Heart right ventricle (tissue), 16 donors: Measurements from ENCODE around the gene CENPV. TPM values are rescaled to one million over a fixed set of nuclear protein-coding genes. Genes with fewer than 3 reads are reported as not detected.

Experiments used
- ATAC-seq, 8 donors: fragments of 200-7000 bp; cut with Tn5 transposase; one replicate each; pipeline ENCODE4 v1.9.1; 2020; ENCODE audit warnings: mild to moderate bottlenecking in 8 of 8, moderate library complexity in 8 of 8, moderate number of reproducible peaks in 1 of 8
- DNase-seq, 2 donors: peaks; one replicate each; pipeline ENCODE4 v3.0.0-alpha.2; 2020
- H3K27ac ChIP-seq, 10 donors: fragments of 200-600 bp; sonication (generic) in 2 of 10; one replicate each; pipeline versions ENCODE4 v1.5.0 to v1.8.0; 2020 to 2022; ENCODE audit warnings: mild to moderate bottlenecking in 3 of 10
- H3K27me3 ChIP-seq, 7 donors: fragments of 200-600 bp; one replicate each; pipeline ENCODE4 v1.8.0; 2021 to 2022; ENCODE audit warnings: mild to moderate bottlenecking in 2 of 7
- H3K36me3 ChIP-seq, 9 donors: fragments of 200-600 bp; sonication (generic) in 1 of 9; one replicate each; pipeline versions ENCODE4 v1.5.0 to v1.8.0; 2020 to 2022; ENCODE audit warnings: mild to moderate bottlenecking in 2 of 9
- H3K4me1 ChIP-seq, 9 donors: fragments of 200-600 bp; sonication (generic) in 1 of 9; one replicate each; pipeline versions ENCODE4 v1.5.0 to v1.8.0; 2020 to 2022; ENCODE audit warnings: mild to moderate bottlenecking in 4 of 9
- H3K4me3 ChIP-seq, 10 donors: fragments of 200-600 bp; sonication (generic) in 2 of 10; one replicate each; pipeline versions ENCODE4 v1.5.0 to v1.8.0; 2020 to 2022; ENCODE audit warnings: mild to moderate bottlenecking in 7 of 10, moderate library complexity in 2 of 10
- H3K9me3 ChIP-seq, 11 donors: fragments of 200-600 bp in 10 of 11; sonication (generic) in 2 of 11; one replicate each; pipeline versions ENCODE4 v1.5.0 to v1.8.0; 2013 to 2022; ENCODE audit warnings: mild to moderate bottlenecking in 2 of 11, control low read depth in 1 of 11, moderate library complexity in 1 of 11
- CTCF ChIP-seq, 9 donors: fragments of 200-600 bp; sonication (generic) in 2 of 9; IDR thresholded peaks; one replicate each; pipeline versions ENCODE4 v1.5.0 to v1.8.0; 2021 to 2022; ENCODE audit warnings: antibody characterized with exemption in 9 of 9, mild to moderate bottlenecking in 5 of 9, moderate library complexity in 1 of 9
- WGBS, 2 donors: extraction: QIAGEN DNeasy Blood & Tissue Kit; methylation state at CpG; one replicate each; pipeline ENCODE4 v1.1.7; 2013; ENCODE audit warnings: inconsistent platforms in 1 of 2; 5-methylcytosine and 5-hydroxymethylcytosine counted together
- intact Hi-C, 10 donors: fragments of 100-400 bp; cut with DNase I; formaldehyde crosslinking; loops; one replicate each; pipeline versions ENCODE4 v1.11.1 to v1.14.2; 2022
- polyA plus RNA-seq, 2 donors: library from polyadenylated mRNA; stranded (reverse); fragments of 200-250 nt; gene quantifications; one replicate each; pipeline ENCODE4 v1.2.3, GENCODE V29; 2013
- total RNA-seq, 10 donors: library from RNA; stranded (reverse); fragmentation: NEBNext Ultra II Directional in 3 of 10; extraction: Animal tissue kit (Norgen Biotek cat#: 25700) in 3 of 10; gene quantifications; one replicate each; pipeline versions ENCODE4 v1.2.1 to v1.2.4, GENCODE V29; 2021 to 2023
- donor health status: Arrhythmogenic right ventricular cardiomyopathy.
- donor health status: ischemic (EF 13 %, LVEDD 7.1; RV severe dilation, severe dysfunction).
- donor health status: healthy with polysubstance abuse.
- donor health status: DM: no; HTN: yes; CAD: no.
- donor health status: DM: no; HTN: no; CAD: no.
- donor health status: ischemic (EF 25% LVEDD 6.9; RV normal size, moderate dysfunction).
- donor health status: ischemic (EF 25% LVEDD 5.7; RV mildly dilated, moderate dysfunction).
- donor health status: healthy.
- donor health status: DM: yes; HTN: yes; CAD: no.
- donor health status: Ischemic cardiomyopathy.
- donor health status: ischemic (EF 35%, LVEDD 5.7; RV mildly dilated, moderate dysfunction).
- donor health status: nonischemic (EF 11% LVEDD 7.7; RV severe dilation, severe dysfunction).
- donor health status: DM: yes; HTN: yes; CAD: no.
- donor health status: PGD.
- donor health status: ischemic (EF 29% LVEDD 5.4; RV normal size, mild dysfunction).
- donor health status: nonischemic (EF 23%, LVEDD 6.1; RV moderate dilation, normal function).

The CENPV gene
- total and polyA plus RNA-seq, 12 donors = 6.4 to 21.8 (median 11.9) TPM

GRCh38 chr17:16381496-16381820 is 28.2 kb upstream of the CENPV start:
- WGBS, 2 donors = 0 to 2% methylated on average over 14 of the region's 14 CpGs
- Histone ChIP-seq H3K36me3 (peaks cover 0 to 25% (median 20%) of the 10 kb centered on the region in 9 donors), H3K9me3 (no peaks in the 10 kb centered on the region), H3K27me3 (no peaks in the 10 kb centered on the region), H3K4me1 (peaks cover 0 to 50% (median 34%) of the 10 kb centered on the region in 9 donors), H3K4me3 (peak overlapping the region; percentile 42 to 82 (median 69)), H3K27ac (peak overlapping the region; percentile 83 to 97 (median 92))
- intact Hi-C loops = loop anchor here in 5 of 10 donors (1.0 to 10.0 kb wide), 6 partner anchors 26 to 136 kb away; partner anchors contain the start of gene TRPV2 (in 1 of the 5)
- no peak for DNase-seq
- no peak for TF ChIP-seq CTCF (IDR thresholded peaks at IDR 0.05)
- peak in 2 of 8 donors; percentile 11 to 13 for ATAC-seq

- H3K36me3 ChIP-seq = peaks cover 0 to 25% (median 20%) of the 10 kb centered on the region in 9 donors
- WGBS, 2 donors = 0 to 1% methylated on average over 67 of the region's 67 CpGs
- ATAC-seq = peak; percentile 98 to 100 (median 99)
- H3K27me3 ChIP-seq = no peaks in the 10 kb centered on the region
- TF ChIP-seq CTCF (IDR thresholded peaks at IDR 0.05) = peak in 3 of 9 donors; percentile 26 to 28 (median 27)
- H3K9me3 ChIP-seq = no peaks in the 10 kb centered on the region
- DNase-seq = peak; percentile 97
- H3K27ac ChIP-seq = peak within 1 kb of the TSS; percentile 83 to 97 (median 92)
- intact Hi-C loops = loop anchor here in 5 of 10 donors (1.0 to 10.0 kb wide), 6 partner anchors 26 to 136 kb away; partner anchors contain the start of gene TRPV2 (in 1 of the 5)
- peak within 1 kb of the TSS; percentile 42 to 82 (median 69) for H3K4me3 ChIP-seq
- peaks cover 0 to 45% (median 29%) of the 10 kb centered on the region in 9 donors for H3K4me1 ChIP-seq
These were observed 27.6 kb upstream of the CENPV start, which contains the start of gene UBB for GRCh38 chr17:16380640-16381495. UBB (plus strand) TSS chr17:16381091; CDS start chr17:16381908, 817 bp downstream.

DNA sequence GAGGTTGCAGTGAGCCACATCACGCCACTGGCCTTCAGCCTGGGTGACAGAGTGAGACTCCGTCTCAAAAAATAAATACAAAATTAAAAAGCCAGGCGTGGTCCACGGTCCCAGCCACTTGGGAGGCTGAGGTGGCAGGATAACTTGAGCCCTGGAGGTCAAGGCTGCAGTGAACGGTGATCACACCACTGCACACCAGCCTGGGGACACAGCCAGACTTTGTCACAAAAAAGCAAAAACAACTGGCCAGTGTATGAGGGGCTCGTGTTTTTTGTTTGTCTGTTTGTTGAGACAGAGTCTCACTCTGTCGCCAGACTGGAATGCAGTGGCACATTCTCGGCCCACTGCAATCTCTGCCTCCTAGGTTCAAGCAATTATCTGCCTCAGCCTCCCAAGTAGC is 26.4 kb upstream of the CENPV start:
- WGBS, 2 donors = 86 to 87% methylated on average over 8 of the region's 8 CpGs
- peaks cover 0 to 37% (median 28%) of the 10 kb centered on the region in 9 donors for H3K4me1 ChIP-seq
- TF ChIP-seq CTCF (IDR thresholded peaks at IDR 0.05) = no peak
- H3K9me3 ChIP-seq = no peaks in the 10 kb centered on the region
- no peak overlapping the region for H3K27ac ChIP-seq
- H3K27me3 ChIP-seq = no peaks in the 10 kb centered on the region
- no peak overlapping the region for H3K4me3 ChIP-seq
- intact Hi-C loops = loop anchor here in 4 of 10 donors (2.0 to 10.0 kb wide), 5 partner anchors 38 to 138 kb away; partner anchors contain the start of gene TRPV2 (in 1 of the 4)
- peaks cover 0 to 25% (median 20%) of the 10 kb centered on the region in 9 donors for H3K36me3 ChIP-seq
- no peak for ATAC-seq
- DNase-seq = no peak

GRCh38 chr17:16378636-16379282 is 25.5 kb upstream of the CENPV start:
- DNase-seq (no peak), ATAC-seq (no peak)
- no peak for TF ChIP-seq CTCF (IDR thresholded peaks at IDR 0.05)
- Histone ChIP-seq H3K27ac (no peak overlapping the region), H3K27me3 (no peaks in the 10 kb centered on the region), H3K9me3 (no peaks in the 10 kb centered on the region), H3K4me3 (no peak overlapping the region), H3K4me1 (peaks cover 0 to 36% (median 29%) of the 10 kb centered on the region in 9 donors), H3K36me3 (peaks cover 0 to 21% (median 14%) of the 10 kb centered on the region in 9 donors)
- WGBS, 2 donors = 82 to 83% methylated on average over 17 of the region's 17 CpGs
- intact Hi-C loops = no loop called here
